HCT116 (cell line): Measurements from ENCODE around the gene C10orf120. TPM values are rescaled to one million over a fixed set of nuclear protein-coding genes. Genes with fewer than 3 reads are reported as not detected.

Source experiments
- ATAC-seq: fragments of 200-7000 bp; cut with Tn5 transposase; 2 replicates; pipeline ENCODE4 v1.9.1; 2020; ENCODE audit warnings: mild to moderate bottlenecking, moderate library complexity
- BruUV-seq: library from RNA; stranded (reverse); fragments of 400-500 nt; replicated peaks from 2 replicates; lab custom pipeline; 2021; lab: Mats Ljungman, UMichigan
- CTCF ChIA-PET: fragments of 300-600 bp; sonication (Branson Sonifier 250); formaldehyde crosslinking; loops from one replicate; lab custom pipeline; 2021; ENCODE audit warnings: antibody characterized with exemption; lab: Charles Lee
- POLR2A ChIA-PET: fragments of 300-600, 350-600 bp; sonication (Branson Sonifier 250); formaldehyde crosslinking; loops from one replicate; lab custom pipeline; 2021; ENCODE audit warnings: antibody characterized with exemption; lab: Charles Lee
- RAD21 ChIA-PET, 2 experiments: fragments of 300-600 bp; sonication (Branson Sonifier 250); formaldehyde crosslinking; loops; one replicate each; lab custom pipeline; 2023; ENCODE audit warnings: low total read pairs in 2 of 2; ENCODE audit not compliant: uncharacterized antibody in 2 of 2, unreplicated experiment in 2 of 2, low non-redundant PET in 1 of 2; lab: Charles Lee
- DNase-seq: peaks from one replicate; pipeline ENCODE4 v3.0.0-alpha.2; 2010; ENCODE audit warnings: low read depth, low spot score
- H2AFZ ChIP-seq: fragments of 200-600 bp; shearing (Covaris generic), sonication (generic); 2 replicates; pipeline ENCODE4 v1.6.1; 2017; ENCODE audit warnings: low read depth, mixed run types, mixed read lengths, antibody characterized with exemption, low read length; ENCODE audit not compliant: poor library complexity, severe bottlenecking
- H3K27ac ChIP-seq: 2 replicates; pipeline ENCODE4 v1.5.1; 2012; ENCODE audit warnings: low read depth, low read length
- H3K27me3 ChIP-seq: fragments of 200-600 bp; sonication (generic); 2 replicates; pipeline ENCODE4 v1.6.1; 2016; ENCODE audit warnings: mixed run types, low read length, mixed read lengths; ENCODE audit not compliant: insufficient read depth
- H3K36me3 ChIP-seq, 2 experiments: fragments of 200-500 bp in 1 of 2; fragments of 200-600 bp in 1 of 2; sonication (Bioruptor generic) in 1 of 2; sonication (generic) in 1 of 2; 2 replicates each; pipeline versions ENCODE4 v1.5.1 to v1.6.1; 2014 to 2016; ENCODE audit warnings: low read length in 2 of 2, inconsistent platforms in 1 of 2, mixed read lengths in 1 of 2, mixed run types in 1 of 2; ENCODE audit not compliant: insufficient read depth in 2 of 2, control insufficient read depth in 1 of 2
- H3K4me1 ChIP-seq, 2 experiments: fragments of 200-600 bp in 1 of 2; sonication (generic) in 1 of 2; 2 replicates each; pipeline versions ENCODE4 v1.5.1 to v1.6.1; 2012 to 2017; ENCODE audit warnings: low read length in 2 of 2, inconsistent platforms in 1 of 2, mild to moderate bottlenecking in 1 of 2, mixed read lengths in 1 of 2, mixed run types in 1 of 2, moderate library complexity in 1 of 2; ENCODE audit not compliant: insufficient read depth in 2 of 2, control insufficient read depth in 1 of 2
- H3K4me2 ChIP-seq: fragments of 200-600 bp; sonication (generic); 2 replicates; pipeline ENCODE4 v1.6.1; 2017; ENCODE audit warnings: mixed run types, low read length, mixed read lengths
- H3K4me3 ChIP-seq, 2 experiments: fragments of 200-600 bp in 1 of 2; sonication (generic) in 1 of 2; replicated peaks in 1 of 2; 2 replicates each; pipeline ENCODE4 v1.5.1; 2011 to 2016; ENCODE audit warnings: low read length in 2 of 2, control low read depth in 1 of 2, low read depth in 1 of 2, mild to moderate bottlenecking in 1 of 2, mixed read lengths in 1 of 2, mixed run types in 1 of 2
- H3K79me2 ChIP-seq: fragments of 200-600 bp; sonication (generic); 2 replicates; pipeline ENCODE4 v1.6.1; 2017; ENCODE audit warnings: mild to moderate bottlenecking, mixed run types, low read length, moderate library complexity, mixed read lengths; ENCODE audit not compliant: insufficient read depth
- H3K9ac ChIP-seq: fragments of 200-600 bp; sonication (generic); 2 replicates; pipeline ENCODE4 v1.6.1; 2016; ENCODE audit warnings: low read length, mixed read lengths
- H3K9me2 ChIP-seq: fragments of 200-600 bp; sonication (generic), shearing (Covaris generic); 2 replicates; pipeline ENCODE4 v1.6.1; 2017; ENCODE audit warnings: mixed run types, mild to moderate bottlenecking, moderate library complexity; ENCODE audit not compliant: insufficient read depth
- H3K9me3 ChIP-seq, 2 experiments: fragments of 200-500 bp in 1 of 2; fragments of 200-600 bp in 1 of 2; sonication (Bioruptor generic) in 1 of 2; sonication (generic) in 1 of 2; 2 replicates each; pipeline ENCODE4 v1.6.1; 2014 to 2017; ENCODE audit warnings: low read length in 2 of 2, mixed read lengths in 2 of 2, inconsistent platforms in 1 of 2, low read depth in 1 of 2, mild to moderate bottlenecking in 1 of 2, mixed run types in 1 of 2, moderate library complexity in 1 of 2; ENCODE audit not compliant: control insufficient read depth in 1 of 2, insufficient read depth in 1 of 2
- H4K20me1 ChIP-seq: fragments of 200-600 bp; sonication (generic), shearing (Covaris generic); 2 replicates; pipeline ENCODE4 v1.6.1; 2017; ENCODE audit warnings: mixed run types, mild to moderate bottlenecking, moderate library complexity; ENCODE audit not compliant: insufficient read depth
- ATF3 ChIP-seq: IDR thresholded peaks from 2 replicates; pipeline ENCODE4 v1.6.1; 2012
- CBX3 ChIP-seq: IDR thresholded peaks from 2 replicates; pipeline ENCODE4 v1.6.1; 2012; ENCODE audit warnings: low read depth
- CTCF ChIP-seq, 3 experiments: fragments of 200-600 bp in 1 of 3; sonication (generic) in 1 of 3; IDR thresholded peaks in 2 of 3; conservative IDR thresholded peaks in 1 of 3; 2 replicates each; pipeline ENCODE4 v1.5.1; 2012 to 2017; ENCODE audit warnings: low read depth in 2 of 3, low read length in 2 of 3, antibody characterized with exemption in 1 of 3, borderline replicate concordance in 1 of 3, control low read depth in 1 of 3, mild to moderate bottlenecking in 1 of 3, mixed read lengths in 1 of 3, mixed run types in 1 of 3, moderate library complexity in 1 of 3; ENCODE audit not compliant: insufficient read depth in 1 of 3
- EGR1 ChIP-seq: IDR thresholded peaks from 2 replicates; pipeline ENCODE4 v1.6.1; 2012; ENCODE audit warnings: low read depth
- ELF1 ChIP-seq: IDR thresholded peaks from 2 replicates; pipeline ENCODE4 v1.6.1; 2012; ENCODE audit warnings: low read depth, borderline replicate concordance
- POLR2A ChIP-seq: IDR thresholded peaks from 2 replicates; pipeline ENCODE4 v1.7.0; 2011; ENCODE audit warnings: borderline replicate concordance; ENCODE audit not compliant: insufficient read depth, insufficient read length; ENCODE audit errors: extremely low read depth
- SIN3A ChIP-seq: IDR thresholded peaks from 2 replicates; pipeline ENCODE4 v1.6.1; 2012; ENCODE audit warnings: low read depth
- SP1 ChIP-seq: IDR thresholded peaks from 2 replicates; pipeline ENCODE4 v1.6.1; 2012; ENCODE audit warnings: low read depth
- SRF ChIP-seq: IDR thresholded peaks from 2 replicates; pipeline ENCODE4 v1.6.1; 2012; ENCODE audit warnings: low read depth
- YY1 ChIP-seq: IDR thresholded peaks from 2 replicates; pipeline ENCODE4 v1.6.1; 2011; ENCODE audit warnings: low read length, low read depth, moderate library complexity, mild to moderate bottlenecking; ENCODE audit not compliant: insufficient replicate concordance; ENCODE audit errors: extremely low read depth
- ZFX ChIP-seq: fragments of 450-650 bp; IDR thresholded peaks from 2 replicates; pipeline ENCODE4 v1.6.1; 2017
- ZNF274 ChIP-seq: fragments of 200-500 bp; sonication (Bioruptor generic); IDR thresholded peaks from 2 replicates; pipeline ENCODE4 v1.6.1; 2014; ENCODE audit warnings: mild to moderate bottlenecking, low read depth, low read length, inconsistent platforms
- intact Hi-C: fragments of 100-400 bp; cut with micrococcal nuclease; formaldehyde crosslinking; loops from 2 replicates; pipeline ENCODE4 v1.10.0; 2022
- total RNA-seq: library from RNA; stranded (reverse); gene quantifications from one replicate; pipeline ENCODE4 v1.2.1, GENCODE V29; 2021; ENCODE audit not compliant: unreplicated experiment
- TF ChIP-seq, protein P1 (sequence below): IDR thresholded peaks from 2 replicates; pipeline ENCODE4 v1.6.1; 2012; ENCODE audit warnings: low read depth

The C10orf120 gene
- total RNA-seq, 1 experiment from 2014 or later = not detected

DNA sequence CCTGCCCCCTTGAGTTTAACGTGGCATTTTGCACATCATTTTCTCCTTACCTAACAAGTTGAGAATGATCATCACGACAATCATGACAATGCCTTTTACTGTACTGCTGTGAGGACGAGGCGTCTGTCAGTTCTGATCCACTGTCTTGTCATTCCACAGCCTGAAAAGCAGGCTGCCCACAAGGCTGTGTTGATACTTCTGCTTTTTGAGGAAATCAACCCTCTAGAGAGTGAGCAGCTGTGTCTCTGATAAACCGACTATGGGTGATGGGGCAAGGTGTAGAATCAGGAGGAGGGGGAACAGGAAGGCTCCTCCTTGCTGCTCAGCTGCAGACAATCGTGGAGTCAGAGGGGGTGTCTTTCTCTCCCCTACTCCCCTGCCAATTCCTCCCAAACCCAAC lies 30.6 kb upstream of the C10orf120 start:
- ATAC-seq (no peak), DNase-seq (no peak)
- Histone ChIP-seq H4K20me1 (no peaks in the 10 kb centered on the region), H2AFZ (no peak overlapping the region), H3K36me3 (no peaks in the 10 kb centered on the region), H3K4me1 (no peaks in the 10 kb centered on the region), H3K27ac (no peak overlapping the region), H3K4me2 (no peak overlapping the region), H3K4me3 (no peak overlapping the region), H3K9me3 (no peaks in the 10 kb centered on the region), H3K27me3 (peaks cover 82% of the 10 kb centered on the region), H3K79me2 (no peaks in the 10 kb centered on the region), H3K9ac (no peak overlapping the region), H3K9me2 (no peaks in the 10 kb centered on the region)
- BruUV-seq = no TSS peak
- TF ChIP-seq POLR2A (no peak), CBX3 (no peak), EGR1 (no peak), ZNF274 (no peak), YY1 (no peak), ELF1 (no peak), ATF3 (no peak), SIN3A (no peak), ZFX (no peak), CTCF (IDR thresholded peaks at IDR 0.05 in 2 of 3, conservative IDR thresholded peaks at IDR 0.05 in 1 of 3; ENCODE audit: borderline replicate concordance in 1 of 3, insufficient read depth in 1 of 3, low read depth in 2 of 3, low read length in 2 of 3) (no peak), SRF (no peak), SP1 (no peak)
- TF ChIP-seq, protein P1, sequence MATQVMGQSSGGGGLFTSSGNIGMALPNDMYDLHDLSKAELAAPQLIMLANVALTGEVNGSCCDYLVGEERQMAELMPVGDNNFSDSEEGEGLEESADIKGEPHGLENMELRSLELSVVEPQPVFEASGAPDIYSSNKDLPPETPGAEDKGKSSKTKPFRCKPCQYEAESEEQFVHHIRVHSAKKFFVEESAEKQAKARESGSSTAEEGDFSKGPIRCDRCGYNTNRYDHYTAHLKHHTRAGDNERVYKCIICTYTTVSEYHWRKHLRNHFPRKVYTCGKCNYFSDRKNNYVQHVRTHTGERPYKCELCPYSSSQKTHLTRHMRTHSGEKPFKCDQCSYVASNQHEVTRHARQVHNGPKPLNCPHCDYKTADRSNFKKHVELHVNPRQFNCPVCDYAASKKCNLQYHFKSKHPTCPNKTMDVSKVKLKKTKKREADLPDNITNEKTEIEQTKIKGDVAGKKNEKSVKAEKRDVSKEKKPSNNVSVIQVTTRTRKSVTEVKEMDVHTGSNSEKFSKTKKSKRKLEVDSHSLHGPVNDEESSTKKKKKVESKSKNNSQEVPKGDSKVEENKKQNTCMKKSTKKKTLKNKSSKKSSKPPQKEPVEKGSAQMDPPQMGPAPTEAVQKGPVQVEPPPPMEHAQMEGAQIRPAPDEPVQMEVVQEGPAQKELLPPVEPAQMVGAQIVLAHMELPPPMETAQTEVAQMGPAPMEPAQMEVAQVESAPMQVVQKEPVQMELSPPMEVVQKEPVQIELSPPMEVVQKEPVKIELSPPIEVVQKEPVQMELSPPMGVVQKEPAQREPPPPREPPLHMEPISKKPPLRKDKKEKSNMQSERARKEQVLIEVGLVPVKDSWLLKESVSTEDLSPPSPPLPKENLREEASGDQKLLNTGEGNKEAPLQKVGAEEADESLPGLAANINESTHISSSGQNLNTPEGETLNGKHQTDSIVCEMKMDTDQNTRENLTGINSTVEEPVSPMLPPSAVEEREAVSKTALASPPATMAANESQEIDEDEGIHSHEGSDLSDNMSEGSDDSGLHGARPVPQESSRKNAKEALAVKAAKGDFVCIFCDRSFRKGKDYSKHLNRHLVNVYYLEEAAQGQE = no peak
- ChIA-PET RAD21 (no interaction called here), CTCF (no interaction called here), POLR2A (no interaction called here)
- intact Hi-C loops = no loop called here
